HEK293T (cell line): ENCODE results near the gene TTC12.

Experiments used
- CTCF ChIA-PET: fragments of 350-600 bp; formaldehyde crosslinking; extraction: SDS; loops from one replicate; lab custom pipeline; 2021; ENCODE audit warnings: antibody characterized with exemption, inconsistent platforms; lab: Yijun Ruan, JAX
- POLR2A ChIA-PET: fragments of 350-600 bp; formaldehyde crosslinking; extraction: SDS; loops from one replicate; lab custom pipeline; 2020; ENCODE audit warnings: antibody characterized with exemption, inconsistent platforms; lab: Yijun Ruan, JAX
- DNase-seq: peaks from one replicate; pipeline ENCODE4 v3.0.0; 2012; ENCODE audit warnings: mixed read lengths; ENCODE audit errors: extremely low spot score
- ARNT ChIP-seq: fragments of 450-650 bp; IDR thresholded peaks from 2 replicates; pipeline ENCODE4 v1.6.1; 2017; ENCODE audit warnings: mild to moderate bottlenecking
- BHLHE40 ChIP-seq: fragments of 450-650 bp; IDR thresholded peaks from 2 replicates; pipeline ENCODE4 v1.6.1; 2016; ENCODE audit warnings: mild to moderate bottlenecking, moderate library complexity, borderline replicate concordance
- CTBP1 ChIP-seq: fragments of 450-650 bp; IDR thresholded peaks from 2 replicates; pipeline ENCODE4 v1.6.1; 2016; ENCODE audit warnings: borderline replicate concordance
- ELF4 ChIP-seq: fragments of 450-650 bp; IDR thresholded peaks from 2 replicates; pipeline ENCODE4 v1.6.1; 2017; ENCODE audit warnings: antibody characterized with exemption
- FOXA1 ChIP-seq: fragments of 450-650 bp; IDR thresholded peaks from 2 replicates; pipeline ENCODE4 v1.6.1; 2016; ENCODE audit warnings: mild to moderate bottlenecking
- FOXK2 ChIP-seq: fragments of 450-650 bp; IDR thresholded peaks from 2 replicates; pipeline ENCODE4 v1.6.1; 2016; ENCODE audit warnings: mild to moderate bottlenecking
- FOXM1 ChIP-seq: fragments of 450-650 bp; IDR thresholded peaks from 2 replicates; pipeline ENCODE4 v1.6.1; 2017; ENCODE audit warnings: mild to moderate bottlenecking, borderline replicate concordance
- HDGF ChIP-seq: fragments of 450-650 bp; IDR thresholded peaks from 2 replicates; pipeline ENCODE4 v1.6.1; 2017; ENCODE audit warnings: antibody characterized with exemption, borderline replicate concordance
- L3MBTL2 ChIP-seq: fragments of 450-650 bp; conservative IDR thresholded peaks from 2 replicates; pipeline ENCODE4 v1.6.1; 2016; ENCODE audit warnings: mild to moderate bottlenecking
- LEF1 ChIP-seq: fragments of 450-650 bp; IDR thresholded peaks from 2 replicates; pipeline ENCODE4 v1.6.1; 2017; ENCODE audit warnings: mild to moderate bottlenecking, borderline replicate concordance
- NFRKB ChIP-seq: fragments of 450-650 bp; IDR thresholded peaks from 2 replicates; pipeline ENCODE4 v1.6.1; 2016; ENCODE audit warnings: mild to moderate bottlenecking, moderate library complexity
- PKNOX1 ChIP-seq: fragments of 450-650 bp; IDR thresholded peaks from 2 replicates; pipeline ENCODE4 v1.6.1; 2016
- SP1 ChIP-seq: fragments of 450-650 bp; IDR thresholded peaks from 2 replicates; pipeline ENCODE4 v1.6.1; 2017
- SUZ12 ChIP-seq: fragments of 450-650 bp; IDR thresholded peaks from 2 replicates; pipeline ENCODE4 v1.6.1; 2016; ENCODE audit warnings: mild to moderate bottlenecking
- TARDBP ChIP-seq: fragments of 450-650 bp; IDR thresholded peaks from 2 replicates; pipeline ENCODE4 v1.6.1; 2016
- ZNF384 ChIP-seq: fragments of 450-650 bp; IDR thresholded peaks from 2 replicates; pipeline ENCODE4 v1.6.1; 2016

Gene TTC12

GRCh38 chr11:113314389-113315301 is at the start of gene TTC12:
Gene TTC12, plus strand, starts transcription at chr11:113314583. Its CDS starts 1,675 bp downstream, at chr11:113316258.
- peak; percentile 94 for DNase-seq
- CTCF ChIA-PET = no interaction called here
- POLR2A ChIA-PET = interaction anchor here (0.6 to 1.0 kb wide), 5 partner anchors 10 to 220 kb away, joined by 3 to 5 read pairs (median 4); no protein-coding TSS in a partner anchor
- TF ChIP-seq PKNOX1 (no peak), NFRKB (no peak), HDGF (no peak), SP1 (no peak), FOXK2 (no peak), ZNF384 (no peak), CTBP1 (no peak), FOXA1 (no peak), BHLHE40 (no peak), SUZ12 (no peak), FOXM1 (no peak), TARDBP (no peak), ELF4 (no peak), ARNT (no peak), LEF1 (no peak), L3MBTL2 (no peak)

- POLR2A ChIA-PET = no interaction called here
- no peak for TF ChIP-seq FOXK2
- no peak for TF ChIP-seq LEF1
- TF ChIP-seq BHLHE40 = no peak
- no peak for TF ChIP-seq ELF4
- TF ChIP-seq SUZ12 = no peak
- TF ChIP-seq NFRKB = no peak
- TF ChIP-seq PKNOX1 = no peak
- no peak for TF ChIP-seq ARNT
- no peak for TF ChIP-seq L3MBTL2
- CTCF ChIA-PET = interaction anchor here (1.2 kb wide), 1 partner anchor 470 kb away, joined by 3 read pairs; no protein-coding TSS in a partner anchor
- no peak for DNase-seq
These were observed 49.0 kb upstream of the TTC12 start for GRCh38 chr11:113265362-113265761.

- ChIA-PET POLR2A (no interaction called here), CTCF (no interaction called here)
- TF ChIP-seq FOXK2 = no peak
- TF ChIP-seq L3MBTL2 = no peak
- no peak for TF ChIP-seq TARDBP
- TF ChIP-seq SUZ12 = no peak
- TF ChIP-seq BHLHE40 = no peak
- no peak for TF ChIP-seq NFRKB
- TF ChIP-seq CTBP1 = no peak
- no peak for TF ChIP-seq ARNT
- no peak for TF ChIP-seq SP1
- no peak for TF ChIP-seq LEF1
- no peak for TF ChIP-seq HDGF
- TF ChIP-seq ELF4 = no peak
- no peak for TF ChIP-seq FOXA1
- TF ChIP-seq ZNF384 = no peak
- no peak for TF ChIP-seq FOXM1
- no peak for TF ChIP-seq PKNOX1
- no peak for DNase-seq
These were observed 46.9 kb upstream of the TTC12 start for GRCh38 chr11:113267493-113267892.

- TF ChIP-seq ZNF384 (no peak), ELF4 (no peak), FOXA1 (no peak), CTBP1 (no peak), BHLHE40 (no peak), NFRKB (no peak), LEF1 (no peak), SUZ12 (no peak), L3MBTL2 (no peak)
- ChIA-PET POLR2A (no interaction called here), CTCF (interaction anchor here (0.6 kb wide), 1 partner anchor 1151 kb away, joined by 4 read pairs; no protein-coding TSS in a partner anchor)
- DNase-seq = no peak
These were observed 45.3 kb upstream of the TTC12 start for GRCh38 chr11:113269096-113269495.

- ChIA-PET CTCF (no interaction called here), POLR2A (no interaction called here)
- no peak for DNase-seq
- TF ChIP-seq ARNT = no peak
- no peak for TF ChIP-seq NFRKB
- TF ChIP-seq ELF4 = no peak
- TF ChIP-seq BHLHE40 = no peak
- no peak for TF ChIP-seq ZNF384
- no peak for TF ChIP-seq FOXA1
- no peak for TF ChIP-seq LEF1
- no peak for TF ChIP-seq SP1
- no peak for TF ChIP-seq TARDBP
- TF ChIP-seq FOXM1 = no peak
- TF ChIP-seq L3MBTL2 = no peak
- no peak for TF ChIP-seq HDGF
- no peak for TF ChIP-seq FOXK2
These were observed 44.7 kb upstream of the TTC12 start for GRCh38 chr11:113269636-113270035.

GRCh38 chr11:113270080-113270479 is 44.3 kb upstream of the TTC12 start:
- ChIA-PET POLR2A (no interaction called here), CTCF (no interaction called here)
- no peak for TF ChIP-seq NFRKB
- TF ChIP-seq ELF4 = no peak
- no peak for TF ChIP-seq SP1
- TF ChIP-seq LEF1 = no peak
- no peak for TF ChIP-seq FOXM1
- no peak for TF ChIP-seq FOXK2
- no peak for TF ChIP-seq PKNOX1
- TF ChIP-seq ARNT = no peak
- TF ChIP-seq BHLHE40 = no peak
- no peak for TF ChIP-seq SUZ12
- TF ChIP-seq CTBP1 = no peak
- TF ChIP-seq L3MBTL2 = no peak
- no peak for TF ChIP-seq ZNF384
- no peak for TF ChIP-seq TARDBP
- TF ChIP-seq FOXA1 = no peak
- TF ChIP-seq HDGF = no peak
- DNase-seq = no peak
